SHP77 treated with DMSO at 0.1 percent for 48 hours (cell line): ENCODE measurements around the gene KLF11.
"Not testable (repeated sequence)": the region's sequence is repeated elsewhere in the genome, so short reads cannot be mapped to it uniquely, and the experiment has no call there.

Experiments used
- DNase-seq: peaks from one replicate; lab custom pipeline; 2025; lab: John Stamatoyannopoulos, UW

KLF11 gene

GRCh38 chr2:10009811-10010781, 33.3 kb upstream of the KLF11 start:
- no peak for DNase-seq

- not testable (repeated sequence) for DNase-seq
Observed at GRCh38 chr2:10010861-10011605, 32.3 kb upstream of the KLF11 start.

DNA sequence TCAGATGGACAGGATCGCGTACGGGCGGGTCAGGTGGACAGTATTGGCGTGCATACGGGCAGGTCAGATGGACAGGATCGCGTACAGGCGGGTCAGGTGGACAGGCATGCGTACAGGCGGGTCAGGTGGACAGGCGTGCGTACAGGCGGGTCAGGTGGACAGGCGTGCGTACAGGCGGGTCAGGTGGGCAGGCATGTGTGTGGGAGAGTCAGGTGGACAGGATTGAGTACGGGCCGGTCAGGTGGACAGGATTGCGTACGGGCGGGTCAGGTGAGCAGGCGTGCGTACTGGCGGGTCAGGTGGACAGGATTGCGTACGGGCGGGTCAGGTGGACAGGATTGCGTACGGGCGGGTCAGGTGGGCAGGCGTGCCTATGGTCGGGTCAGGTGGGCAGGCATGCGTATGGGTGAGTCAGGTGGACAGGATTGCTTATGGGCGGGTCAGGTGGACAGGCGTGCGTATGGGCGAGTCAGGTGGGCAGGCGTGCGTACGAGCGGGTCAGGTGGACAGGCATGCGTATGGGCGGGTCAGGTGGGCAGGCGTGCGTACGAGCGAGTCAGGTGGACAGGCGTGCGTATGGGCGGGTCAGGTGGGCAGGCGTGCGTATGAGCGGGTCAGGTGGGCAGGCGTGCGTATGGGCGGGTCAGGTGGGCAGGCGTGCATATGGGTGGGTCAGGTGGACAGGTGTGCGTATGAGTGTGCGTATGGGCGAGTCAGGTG, 31.6 kb upstream of the KLF11 start:
- DNase-seq = not testable (repeated sequence)

GRCh38 chr2:10012366-10012962, 30.9 kb upstream of the KLF11 start:
- not testable (repeated sequence) for DNase-seq

DNA sequence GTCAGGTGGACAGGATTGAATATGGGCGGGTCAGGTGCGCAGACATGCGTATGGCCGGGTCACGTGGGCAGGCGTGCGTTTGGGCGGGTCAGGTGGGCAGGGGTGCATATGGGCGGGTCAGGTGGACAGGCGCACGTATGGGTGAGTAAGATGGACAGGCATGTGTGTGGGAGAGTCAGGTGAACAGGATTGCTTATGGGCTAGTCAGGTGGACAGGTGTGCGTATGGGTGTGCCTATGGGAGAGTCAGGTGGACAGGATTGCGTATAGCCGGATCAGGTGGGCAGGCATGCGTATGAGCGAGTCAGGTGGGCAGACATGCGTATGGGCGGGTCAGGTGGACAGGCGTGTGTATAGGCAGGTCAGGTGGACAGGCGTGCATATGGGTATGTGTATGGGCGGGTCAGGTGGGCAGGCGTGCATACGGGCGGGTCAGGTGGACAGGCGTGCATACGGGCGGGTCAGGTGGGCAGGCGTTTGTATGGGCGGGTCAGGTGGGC, 30.3 kb upstream of the KLF11 start:
- no peak for DNase-seq

GRCh38 chr2:10013651-10014417, 29.5 kb upstream of the KLF11 start:
- DNase-seq = not testable (repeated sequence)

DNA sequence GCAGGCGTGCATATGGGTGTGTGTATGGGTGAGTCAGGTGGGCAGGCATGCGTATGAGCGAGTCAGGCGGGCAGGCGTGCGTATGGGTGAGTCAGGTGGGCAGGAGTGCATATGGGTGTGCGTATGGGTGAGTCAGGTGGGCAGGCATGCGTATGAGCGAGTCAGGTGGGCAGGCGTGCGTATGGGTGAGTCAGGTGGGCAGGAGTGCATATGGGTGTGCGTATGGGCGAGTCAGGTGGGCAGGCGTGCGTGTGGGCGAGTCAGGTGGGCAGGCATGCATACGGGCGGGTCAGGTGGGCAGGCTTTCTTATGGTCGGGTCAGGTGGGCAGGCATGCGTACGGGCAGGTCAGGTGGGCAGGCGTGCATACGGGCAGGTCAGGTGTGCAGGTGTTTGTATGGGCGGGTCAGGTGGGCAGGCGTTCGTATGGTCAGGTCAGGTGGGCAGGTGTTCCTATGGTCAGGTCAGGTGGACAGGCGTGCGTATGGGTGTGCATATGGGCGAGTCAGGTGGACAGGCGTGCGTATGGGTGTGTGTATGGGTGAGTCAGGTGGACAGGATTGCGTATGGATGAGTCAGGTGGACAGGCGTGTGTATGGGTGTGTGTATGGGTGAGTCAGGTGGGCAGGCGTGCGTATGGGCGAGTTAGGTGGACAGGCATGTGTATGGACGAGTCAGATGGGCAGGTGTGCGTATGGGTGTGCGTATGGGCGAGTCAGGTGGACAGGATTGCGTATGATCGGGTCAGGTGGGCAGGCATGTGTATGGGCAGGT, 28.7 kb upstream of the KLF11 start:
- DNase-seq = no peak

GRCh38 chr2:10015376-10015989, 27.9 kb upstream of the KLF11 start:
- not testable (repeated sequence) for DNase-seq

- DNase-seq = no peak
Observed at GRCh38 chr2:10016001-10016801, 27.1 kb upstream of the KLF11 start.

DNA sequence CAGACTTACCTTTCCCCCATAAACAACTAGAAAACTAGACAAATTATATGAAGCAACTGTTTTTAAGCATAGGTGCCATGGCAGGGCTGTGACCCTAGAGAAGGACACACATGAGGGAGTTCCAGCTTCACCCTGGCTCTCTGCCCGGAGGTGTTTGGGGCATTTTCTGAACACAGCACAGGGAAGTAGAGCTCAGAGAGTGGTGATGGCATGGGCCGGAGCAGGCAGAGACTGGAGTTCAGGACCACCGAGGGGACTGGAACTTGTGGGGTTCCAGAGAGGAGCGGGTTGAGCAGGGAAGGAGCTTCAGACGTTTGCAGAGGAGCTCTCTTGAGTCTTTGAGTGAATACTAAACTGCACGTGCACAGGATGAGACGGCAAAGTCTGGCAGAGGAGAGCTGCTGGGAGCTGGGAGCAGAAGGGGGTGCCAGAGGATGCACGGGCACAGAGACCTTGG, 26.5 kb upstream of the KLF11 start:
- DNase-seq = no peak

GRCh38 chr2:10017313-10017941, 25.9 kb upstream of the KLF11 start:
- no peak for DNase-seq

DNA sequence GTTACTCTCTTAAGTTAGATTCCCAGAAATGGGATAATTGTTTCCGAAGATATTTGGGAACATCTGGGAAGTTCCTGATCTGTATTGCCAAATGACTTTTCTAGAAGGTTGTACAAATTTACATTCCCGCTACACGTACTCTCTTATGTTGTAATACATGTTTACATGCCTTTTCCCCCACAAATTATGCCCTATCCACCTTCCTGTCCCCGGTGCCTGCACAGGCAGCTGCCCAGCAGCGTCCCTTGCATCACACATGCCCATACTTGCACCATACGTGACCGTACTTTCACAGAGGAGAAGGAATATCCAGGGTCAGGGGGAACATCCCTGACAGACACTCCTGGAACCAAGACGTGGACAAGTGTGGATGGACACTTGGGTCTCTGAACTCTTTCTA, 24.2 kb upstream of the KLF11 start:
- DNase-seq = no peak

GRCh38 chr2:10019602-10020400, 23.5 kb upstream of the KLF11 start:
- DNase-seq = no peak

GRCh38 chr2:10022041-10022421, 21.3 kb upstream of the KLF11 start:
- DNase-seq = no peak

- no peak for DNase-seq
Observed at GRCh38 chr2:10022445-10022844, 20.9 kb upstream of the KLF11 start.

DNA sequence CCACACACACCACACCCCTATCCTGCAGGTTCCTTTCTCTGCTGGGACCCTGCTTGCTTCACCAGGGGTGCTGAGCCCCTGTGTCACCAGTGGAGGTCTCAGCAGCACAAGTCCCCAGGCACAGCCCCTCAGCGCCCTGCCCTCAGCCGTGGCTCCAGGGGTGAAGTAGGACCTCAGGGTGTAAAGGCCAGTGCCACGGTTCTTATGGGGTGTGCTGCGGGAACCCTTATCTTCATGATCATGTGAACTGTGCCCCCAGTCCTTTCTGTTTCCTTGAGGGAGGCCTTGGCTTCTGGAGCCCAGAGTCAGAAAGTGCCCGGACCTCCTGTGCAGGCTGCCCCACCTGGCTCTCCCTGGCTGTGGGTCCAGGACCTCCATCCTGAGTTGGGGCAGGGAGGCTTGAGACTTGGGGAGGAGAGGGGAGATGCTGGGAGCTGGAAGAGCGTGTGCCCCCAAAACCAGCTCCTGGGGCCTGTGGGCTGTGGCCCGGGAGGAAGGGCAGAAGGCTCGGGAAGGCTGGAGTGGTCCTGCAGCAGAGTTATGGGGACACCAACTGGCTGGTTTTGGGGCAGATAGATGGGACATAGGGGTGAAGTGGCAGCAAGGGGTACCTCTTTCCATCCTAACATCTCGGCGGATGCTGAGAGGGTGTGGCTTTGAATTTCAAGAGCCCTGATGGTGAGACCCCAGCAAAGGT, 20.2 kb upstream of the KLF11 start:
- no peak for DNase-seq
